Cerebellar nuclear complex (tissue), 1 donor: ENCODE data around the gene MEF2C.

Source experiments
- DNase-seq, 2 experiments: peaks; one replicate each; lab custom pipeline; 2025; lab: John Stamatoyannopoulos, UW

Gene MEF2C

GRCh38 chr5:88674356-88675167 is 208.4 kb downstream of the MEF2C start:
- DNase-seq: peak in 1 of 2 experiments; percentile 70

GRCh38 chr5:88673253-88674105 is 209.5 kb downstream of the MEF2C start:
- DNase-seq: no peak

- DNase-seq: no peak
These were observed 210.2 kb downstream of the MEF2C start for GRCh38 chr5:88672644-88673252.

- DNase-seq: no peak
These were observed 211.2 kb downstream of the MEF2C start for GRCh38 chr5:88671505-88672499.

GRCh38 chr5:88671106-88671504 is 211.9 kb downstream of the MEF2C start:
- DNase-seq: no peak

GRCh38 chr5:88670461-88670860 is 212.5 kb downstream of the MEF2C start:
- no peak for DNase-seq

- DNase-seq: peak in 1 of 2 experiments; percentile 14
These were observed 213.5 kb downstream of the MEF2C start for GRCh38 chr5:88669371-88670050.

- DNase-seq: no peak
These were observed 215.3 kb downstream of the MEF2C start for GRCh38 chr5:88667496-88668201.
